Colonic mucosa (tissue), 4 donors: Measurements from ENCODE around the gene FLRT1. TPM values are rescaled to one million over a fixed set of nuclear protein-coding genes. Genes with fewer than 3 reads are reported as not detected.

Experiments used
- DNase-seq: peaks from one replicate; pipeline ENCODE4 v3.0.0-alpha.2; 2020
- H3K27ac ChIP-seq: fragments of 200-600 bp; one replicate; pipeline ENCODE4 v1.8.0; 2021
- H3K27me3 ChIP-seq: fragments of 200-600 bp; one replicate; pipeline ENCODE4 v1.8.0; 2021
- H3K36me3 ChIP-seq: fragments of 200-600 bp; one replicate; pipeline ENCODE4 v1.8.0; 2021
- H3K4me1 ChIP-seq: fragments of 200-600 bp; one replicate; pipeline ENCODE4 v1.8.0; 2021; ENCODE audit warnings: mild to moderate bottlenecking
- H3K4me3 ChIP-seq: fragments of 200-600 bp; one replicate; pipeline ENCODE4 v1.8.0; 2021
- H3K9ac ChIP-seq, 2 donors: one replicate each; pipeline ENCODE4 v1.7.0; 2013; ENCODE audit warnings: control low read depth in 2 of 2, low read depth in 2 of 2, low read length in 2 of 2
- H3K9me3 ChIP-seq: fragments of 200-600 bp; one replicate; pipeline ENCODE4 v1.8.0; 2021
- CTCF ChIP-seq: fragments of 200-600 bp; IDR thresholded peaks from one replicate; pipeline ENCODE4 v1.8.0; 2022; ENCODE audit warnings: antibody characterized with exemption, mild to moderate bottlenecking
- intact Hi-C: fragments of 100-400 bp; cut with DNase I; formaldehyde crosslinking; loops from one replicate; pipeline ENCODE4 v1.14.1; 2022
- total RNA-seq, 2 donors: library from RNA; stranded (reverse); fragmentation: NEBNext Ultra II Directional in 1 of 2; extraction: Animal tissue kit (Norgen Biotek cat#: 25700) in 1 of 2; gene quantifications; one replicate each; pipeline ENCODE4 v1.2.1, GENCODE V29; 2021
- donor health status: healthy.
- donor health status: DM: no; HTN: no; CAD: no.
- donor health status: DM: no; HTN: no; CAD: no.

Gene FLRT1
- total RNA-seq, 2 donors from 2014 or later: 0.20 to 0.96 TPM

GRCh38 chr11:64067230-64067993 lies 31.7 kb downstream of the FLRT1 start:
- DNase-seq: no peak
- no peaks in the 10 kb centered on the region for H3K36me3 ChIP-seq
- TF ChIP-seq CTCF: no peak
- no peak overlapping the region for H3K4me3 ChIP-seq
- intact Hi-C loops: no loop called here
- no peaks in the 10 kb centered on the region for H3K4me1 ChIP-seq
- no peaks in the 10 kb centered on the region for H3K9me3 ChIP-seq
- H3K27ac ChIP-seq: no peak overlapping the region
- H3K27me3 ChIP-seq: no peaks in the 10 kb centered on the region
- no peak overlapping the region for H3K9ac ChIP-seq

GRCh38 chr11:64068705-64069400 lies 33.1 kb downstream of the FLRT1 start:
- no peaks in the 10 kb centered on the region for H3K36me3 ChIP-seq
- no peaks in the 10 kb centered on the region for H3K27me3 ChIP-seq
- no peak overlapping the region for H3K9ac ChIP-seq
- no peak for DNase-seq
- H3K4me3 ChIP-seq: no peak overlapping the region
- TF ChIP-seq CTCF: no peak
- no peaks in the 10 kb centered on the region for H3K4me1 ChIP-seq
- no peak overlapping the region for H3K27ac ChIP-seq
- intact Hi-C loops: no loop called here
- no peaks in the 10 kb centered on the region for H3K9me3 ChIP-seq

- no peaks in the 10 kb centered on the region for H3K9me3 ChIP-seq
- no peak overlapping the region for H3K4me3 ChIP-seq
- no peak overlapping the region for H3K27ac ChIP-seq
- no peaks in the 10 kb centered on the region for H3K27me3 ChIP-seq
- no peak overlapping the region for H3K9ac ChIP-seq
- no peaks in the 10 kb centered on the region for H3K36me3 ChIP-seq
- H3K4me1 ChIP-seq: no peaks in the 10 kb centered on the region
- intact Hi-C loops: no loop called here
- DNase-seq: no peak
- no peak for TF ChIP-seq CTCF
These were observed 33.9 kb downstream of the FLRT1 start for GRCh38 chr11:64069401-64070313.

- no peaks in the 10 kb centered on the region for H3K9me3 ChIP-seq
- H3K27me3 ChIP-seq: no peaks in the 10 kb centered on the region
- no peak overlapping the region for H3K4me3 ChIP-seq
- intact Hi-C loops: no loop called here
- no peak overlapping the region for H3K27ac ChIP-seq
- H3K36me3 ChIP-seq: no peaks in the 10 kb centered on the region
- DNase-seq: no peak
- TF ChIP-seq CTCF: no peak
- H3K4me1 ChIP-seq: no peaks in the 10 kb centered on the region
- no peak overlapping the region for H3K9ac ChIP-seq
These were observed 34.6 kb downstream of the FLRT1 start for GRCh38 chr11:64070314-64070681.

GRCh38 chr11:64071849-64072248 lies 36.1 kb downstream of the FLRT1 start:
- Histone ChIP-seq H3K36me3 (no peaks in the 10 kb centered on the region), H3K4me1 (no peaks in the 10 kb centered on the region), H3K27ac (no peak overlapping the region), H3K9me3 (no peaks in the 10 kb centered on the region), H3K27me3 (no peaks in the 10 kb centered on the region), H3K4me3 (no peak overlapping the region), H3K9ac (no peak overlapping the region)
- no peak for DNase-seq
- TF ChIP-seq CTCF: no peak
- intact Hi-C loops: no loop called here
